ENCODE data around the gene FBLN5.
A peak's percentile ranks its signal among the peaks of the same experiment; 100 is the strongest.

Gene FBLN5, protein sequence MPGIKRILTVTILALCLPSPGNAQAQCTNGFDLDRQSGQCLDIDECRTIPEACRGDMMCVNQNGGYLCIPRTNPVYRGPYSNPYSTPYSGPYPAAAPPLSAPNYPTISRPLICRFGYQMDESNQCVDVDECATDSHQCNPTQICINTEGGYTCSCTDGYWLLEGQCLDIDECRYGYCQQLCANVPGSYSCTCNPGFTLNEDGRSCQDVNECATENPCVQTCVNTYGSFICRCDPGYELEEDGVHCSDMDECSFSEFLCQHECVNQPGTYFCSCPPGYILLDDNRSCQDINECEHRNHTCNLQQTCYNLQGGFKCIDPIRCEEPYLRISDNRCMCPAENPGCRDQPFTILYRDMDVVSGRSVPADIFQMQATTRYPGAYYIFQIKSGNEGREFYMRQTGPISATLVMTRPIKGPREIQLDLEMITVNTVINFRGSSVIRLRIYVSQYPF

DNA sequence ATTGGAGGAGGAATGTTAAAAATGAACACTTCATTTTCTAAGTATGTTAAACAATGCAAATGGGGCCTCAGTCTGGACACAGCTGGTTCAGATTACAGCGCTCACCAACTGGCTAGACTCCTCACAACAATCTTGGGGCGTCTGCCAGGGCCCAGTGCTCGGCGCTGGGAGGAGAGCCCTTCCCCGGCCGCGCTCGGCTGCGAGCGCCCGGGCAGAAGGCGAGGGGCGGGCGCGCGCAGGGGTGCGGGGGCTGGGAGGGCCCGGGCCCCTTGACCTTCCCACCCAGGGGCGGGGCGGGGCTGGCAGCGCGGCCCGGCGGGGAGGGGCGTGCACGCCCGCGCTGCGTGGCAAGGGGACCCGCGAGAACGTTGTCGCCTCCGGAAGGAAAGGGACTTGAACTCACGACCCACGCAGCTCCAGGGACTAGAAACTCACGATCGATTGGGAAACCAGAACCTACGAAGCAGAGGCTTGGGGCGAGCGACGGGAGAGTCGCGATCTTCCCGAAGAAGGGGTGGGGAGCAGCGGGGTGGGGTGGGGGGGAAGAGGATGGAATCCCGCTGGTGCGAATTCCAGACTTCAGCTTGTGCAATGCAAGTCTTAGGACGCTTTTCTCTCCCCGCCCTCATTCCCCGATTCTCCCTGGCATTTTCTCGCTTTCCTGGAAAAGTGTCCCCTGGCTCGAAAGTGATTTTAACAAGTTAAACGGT is at the start of gene FBLN5:
Gene FBLN5 (minus strand): TSS at position 220 of the 710 bp plus-strand sequence. CDS start 465 bp downstream, outside the sequence.
- DNase-seq (ENCODE audit: low read depth): peak; percentile 60

DNA sequence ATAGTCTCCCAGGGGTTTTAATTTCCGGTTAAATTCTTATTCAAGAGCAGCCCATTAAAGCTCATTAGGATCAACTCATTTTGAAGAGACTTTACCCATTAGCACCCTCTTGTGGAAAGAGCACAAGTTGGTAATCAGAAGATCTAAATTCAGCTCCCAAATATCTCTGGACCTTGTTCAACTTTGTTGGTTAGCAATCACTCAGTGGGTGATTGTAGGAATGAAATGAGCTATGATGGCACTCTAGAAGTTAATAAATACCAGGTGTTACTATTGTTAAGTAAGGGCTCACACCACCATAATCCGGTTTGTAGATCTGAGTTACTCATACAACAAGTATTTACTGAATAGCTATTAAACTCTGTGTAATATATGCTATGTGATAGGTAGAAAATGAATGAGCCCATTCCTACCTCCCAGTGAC is 49.5 kb upstream of the FBLN5 start:
- DNase-seq (ENCODE audit: low read depth): peak; percentile 87

DNA sequence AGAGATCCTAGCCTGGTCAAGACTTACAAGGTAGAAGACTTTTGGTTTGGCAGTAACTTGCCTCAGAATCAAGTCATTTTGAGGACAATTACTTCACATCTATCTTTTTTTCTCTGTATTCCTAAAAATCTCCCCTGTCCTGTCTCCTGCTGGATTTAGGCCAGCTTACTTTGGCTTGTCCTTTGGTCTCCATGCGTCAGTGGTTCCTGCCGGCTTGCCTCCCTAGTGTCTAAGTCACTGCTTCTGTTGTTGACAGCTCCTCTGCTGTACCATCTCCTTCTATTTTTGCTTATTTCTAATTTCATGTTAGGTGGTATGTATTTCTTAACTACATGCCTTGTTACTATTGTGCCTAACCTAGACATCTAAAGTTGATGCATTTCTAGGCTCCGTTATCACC is 39.7 kb upstream of the FBLN5 start:
- no peak for DNase-seq (ENCODE audit: low read depth)

GRCh38 chr14:91985521-91986255 is 38.2 kb upstream of the FBLN5 start:
- DNase-seq (ENCODE audit: low read depth): no peak

DNA sequence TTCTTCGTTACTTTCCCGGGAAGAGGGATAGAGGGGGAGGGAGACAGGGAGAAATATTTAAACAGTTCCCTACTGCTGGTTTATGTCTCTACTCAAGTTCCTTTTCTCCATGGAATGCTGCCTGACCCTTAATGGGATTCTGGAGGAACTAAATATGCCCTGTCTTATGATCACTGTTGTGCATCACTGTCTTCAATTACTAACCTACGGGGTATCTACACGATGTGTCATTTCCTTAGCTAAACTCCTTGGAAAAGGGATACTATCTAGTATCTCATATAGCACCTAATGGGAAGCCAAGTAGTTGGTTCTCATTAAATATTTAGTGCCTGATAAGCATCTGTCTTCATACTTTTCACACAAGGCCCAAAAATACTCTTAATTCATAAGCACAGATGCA is 37.5 kb upstream of the FBLN5 start:
- DNase-seq (ENCODE audit: low read depth): peak; percentile 60

DNA sequence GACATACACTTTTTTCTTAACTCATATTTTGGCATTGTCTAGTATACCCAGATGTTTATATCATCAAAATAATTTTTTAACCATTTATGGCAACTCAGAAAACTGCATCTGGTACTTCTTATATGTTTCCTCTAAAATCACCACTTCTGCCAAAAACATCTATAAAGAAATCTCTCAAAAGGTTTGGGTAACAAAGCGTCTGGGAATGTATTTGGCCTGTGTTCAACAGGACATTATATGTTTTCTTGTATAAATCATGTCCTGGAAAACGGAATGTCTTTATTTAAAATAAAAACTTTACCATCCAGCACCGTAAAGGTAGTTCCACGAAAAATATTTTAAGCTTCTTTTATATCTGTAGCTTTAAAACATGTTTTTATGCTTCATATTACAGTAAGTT is 36.1 kb upstream of the FBLN5 start:
- no peak for DNase-seq (ENCODE audit: low read depth)

- peak; percentile 83 for DNase-seq (ENCODE audit: low read depth)
Measured at GRCh38 chr14:91980157-91980556, 32.7 kb upstream of the FBLN5 start.

- no peak for DNase-seq (ENCODE audit: low read depth)
Measured at GRCh38 chr14:91977884-91978283, 30.4 kb upstream of the FBLN5 start.

DNA sequence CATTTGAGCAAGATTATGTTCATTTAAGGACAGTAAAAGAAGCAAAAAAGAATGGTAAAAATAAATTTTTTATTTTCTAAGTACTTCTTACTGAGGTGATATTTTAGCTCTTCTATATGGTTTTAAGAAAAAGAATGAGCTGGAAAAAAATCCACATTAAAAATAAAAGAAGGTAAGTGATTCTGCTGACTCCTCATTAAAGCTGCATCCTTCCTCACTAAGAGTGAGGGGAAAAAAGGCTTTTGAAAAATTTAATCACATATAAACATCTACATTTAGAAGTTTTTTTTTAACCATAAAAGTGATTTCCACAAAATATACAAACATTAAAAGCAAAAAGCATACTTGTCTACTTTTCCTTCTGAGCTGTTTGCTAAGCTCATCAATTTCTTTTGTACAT is 28.3 kb upstream of the FBLN5 start:
- no peak for DNase-seq (ENCODE audit: low read depth)

DNA sequence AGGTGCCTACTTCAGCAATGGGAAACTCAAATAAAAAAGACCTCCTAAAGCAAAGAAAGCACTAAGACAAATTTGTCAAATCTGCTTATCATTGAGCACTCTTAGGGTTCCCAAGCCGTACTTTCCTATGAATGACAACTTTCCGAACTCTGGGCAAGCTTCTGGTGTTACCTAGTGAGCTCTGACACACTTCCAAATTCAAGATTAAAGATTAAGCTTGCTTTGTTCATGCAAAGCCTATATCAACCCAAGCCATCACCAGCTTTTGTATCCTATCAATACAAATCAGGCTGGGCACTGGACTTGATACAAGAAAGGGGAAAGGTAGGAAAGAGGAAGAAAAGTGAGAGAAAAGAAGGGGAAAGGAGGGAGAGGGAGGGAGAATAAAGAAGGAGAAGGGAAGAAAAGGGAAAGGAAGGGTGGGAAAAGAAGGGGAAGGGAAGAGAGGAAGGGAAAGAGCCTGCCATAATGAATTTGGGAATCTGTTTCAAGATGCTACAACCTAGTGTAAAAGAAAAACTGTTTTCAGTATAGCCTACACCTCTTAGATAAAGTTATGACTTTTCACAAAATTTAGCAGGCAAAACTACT is 23.8 kb upstream of the FBLN5 start:
- no peak for DNase-seq (ENCODE audit: low read depth)

GRCh38 chr14:91968280-91968679 is 20.8 kb upstream of the FBLN5 start:
- no peak for DNase-seq (ENCODE audit: low read depth)

- no peak for DNase-seq (ENCODE audit: low read depth)
Measured at GRCh38 chr14:91964724-91965123, 17.2 kb upstream of the FBLN5 start.

DNA sequence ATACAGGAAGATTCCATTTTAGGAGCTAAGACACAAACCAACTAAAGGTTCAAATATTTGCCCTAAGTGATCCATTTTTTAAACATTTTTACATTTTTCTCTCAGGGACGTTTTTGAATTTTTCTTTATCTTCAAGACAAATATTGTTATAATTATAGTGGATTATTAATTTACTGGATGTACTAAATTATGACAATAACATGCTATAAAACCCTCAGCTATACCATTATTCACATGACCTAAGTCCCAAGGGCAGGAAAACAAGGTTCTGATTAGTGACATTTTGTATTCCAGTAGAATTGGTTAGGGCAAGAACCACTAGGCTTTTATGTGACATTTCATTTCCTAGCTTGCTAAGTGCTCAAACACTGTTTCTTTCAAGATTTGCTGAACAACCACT is 16.5 kb upstream of the FBLN5 start:
- no peak for DNase-seq (ENCODE audit: low read depth)

- DNase-seq (ENCODE audit: low read depth): no peak
Measured at GRCh38 chr14:91963465-91963864, 16.0 kb upstream of the FBLN5 start.

GRCh38 chr14:91961297-91962220 is 14.1 kb upstream of the FBLN5 start:
- no peak for DNase-seq (ENCODE audit: low read depth)

DNA sequence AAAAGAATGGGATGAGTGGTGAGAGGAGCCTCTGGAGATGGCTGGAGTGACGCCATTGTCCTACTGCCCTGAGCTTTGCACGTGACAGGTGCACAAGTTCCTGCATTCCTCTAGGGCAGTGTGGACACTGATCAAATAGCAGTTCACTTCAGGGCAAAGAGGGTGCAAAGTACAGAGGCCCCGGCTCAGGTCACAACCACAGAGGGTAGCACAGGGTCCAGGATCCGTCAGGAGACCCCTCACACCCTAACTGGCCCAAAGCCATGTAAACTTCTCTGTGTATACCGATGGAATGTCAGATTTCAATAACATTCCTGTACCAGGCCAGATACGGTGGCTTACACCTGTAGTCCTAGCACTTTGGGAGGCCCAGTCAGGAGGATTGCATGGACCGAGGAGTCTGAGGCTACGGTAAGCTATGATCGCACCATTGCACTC is 10.4 kb upstream of the FBLN5 start:
- DNase-seq (ENCODE audit: low read depth): no peak

- no peak for DNase-seq (ENCODE audit: low read depth)
Measured at GRCh38 chr14:91956616-91957015, 9.1 kb upstream of the FBLN5 start.

DNA sequence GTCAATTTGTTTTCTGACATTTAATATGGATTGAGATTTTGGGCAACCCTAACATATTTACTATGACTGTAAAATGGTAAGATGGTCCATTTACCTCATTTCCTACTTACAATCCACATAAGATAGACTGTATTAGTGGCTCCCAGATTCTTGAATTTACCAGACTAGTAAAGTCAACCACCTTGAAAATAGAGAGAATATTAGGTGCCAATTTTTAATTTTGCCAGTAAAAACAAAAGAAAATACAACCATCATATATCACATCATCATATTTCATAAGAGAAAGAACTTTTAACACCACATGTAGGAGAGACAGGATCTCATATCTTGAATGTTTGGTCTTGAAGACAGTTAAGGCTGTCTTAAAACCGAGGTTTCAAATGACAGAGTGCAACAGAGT is 7.7 kb upstream of the FBLN5 start:
- no peak for DNase-seq (ENCODE audit: low read depth)

- no peak for DNase-seq (ENCODE audit: low read depth)
Measured at GRCh38 chr14:91953170-91953985, 5.9 kb upstream of the FBLN5 start.
